RCC 7860 (cell line): ENCODE measurements around the gene DCLK2.

Experiments used
- DNase-seq: peaks from one replicate; pipeline ENCODE4 v3.0.0-alpha.2; 2015; ENCODE audit warnings: low spot score
- FAIRE-seq: peaks from 2 replicates; lab custom pipeline; 2012; peaks lifted over from hg19 to GRCh38; lab: Jason Lieb, UNC

The DCLK2 gene

DNA sequence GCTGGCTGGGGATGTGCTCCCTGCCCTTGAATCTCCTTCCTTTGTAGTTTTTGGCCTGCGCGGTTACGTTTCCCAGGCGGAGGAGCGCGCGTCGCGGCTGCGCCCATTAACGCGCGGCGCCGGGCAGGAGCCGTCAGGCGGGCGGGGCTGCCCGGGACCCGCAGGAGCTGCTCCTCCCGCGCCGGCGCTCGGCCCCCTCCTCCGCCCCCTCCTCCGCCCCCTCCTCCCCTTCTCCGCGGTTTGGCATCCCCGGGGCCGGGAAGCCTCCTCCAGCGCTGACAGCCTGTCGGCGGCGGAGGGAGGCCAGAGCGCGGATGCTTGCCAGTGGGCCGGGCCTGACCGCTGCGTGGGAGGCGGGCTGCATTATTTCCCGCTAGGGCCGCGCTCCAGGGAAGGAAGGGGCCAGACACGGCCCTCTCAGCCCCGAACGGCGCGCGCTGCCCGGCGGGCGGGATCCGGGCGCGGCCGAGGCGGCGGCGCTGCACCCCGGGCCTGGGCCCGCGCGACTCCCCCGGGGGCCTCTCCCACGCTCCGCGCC is at the start of gene DCLK2:
TSS of gene DCLK2 (plus strand) at position 405 of the 538 bp plus-strand sequence. CDS start 583 bp downstream, outside the sequence.
- DNase-seq = peak; percentile 56
- no peak for FAIRE-seq

- FAIRE-seq (no peak), DNase-seq (no peak)
These were observed 45.7 kb upstream of the DCLK2 start for GRCh38 chr4:150032541-150032940.

DNA sequence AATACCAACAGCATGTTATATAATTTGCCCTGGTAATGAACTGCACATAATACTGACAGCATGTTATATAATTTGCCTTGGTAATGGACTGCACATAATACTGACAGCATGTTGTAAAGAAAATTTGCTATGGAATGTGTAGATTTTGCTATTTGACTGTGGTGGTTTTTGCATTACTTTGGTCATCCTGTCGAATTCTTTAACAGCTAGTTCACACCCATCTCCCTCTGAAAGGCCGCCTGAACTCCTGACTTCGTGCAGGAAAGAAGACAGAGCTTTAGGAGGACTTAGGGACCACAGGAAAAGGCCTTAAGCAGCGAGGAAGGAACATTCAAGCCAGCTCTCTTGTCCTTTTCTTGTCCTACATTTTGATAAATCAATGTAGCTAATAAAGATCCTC is 45.2 kb upstream of the DCLK2 start:
- no peak for FAIRE-seq

DNA sequence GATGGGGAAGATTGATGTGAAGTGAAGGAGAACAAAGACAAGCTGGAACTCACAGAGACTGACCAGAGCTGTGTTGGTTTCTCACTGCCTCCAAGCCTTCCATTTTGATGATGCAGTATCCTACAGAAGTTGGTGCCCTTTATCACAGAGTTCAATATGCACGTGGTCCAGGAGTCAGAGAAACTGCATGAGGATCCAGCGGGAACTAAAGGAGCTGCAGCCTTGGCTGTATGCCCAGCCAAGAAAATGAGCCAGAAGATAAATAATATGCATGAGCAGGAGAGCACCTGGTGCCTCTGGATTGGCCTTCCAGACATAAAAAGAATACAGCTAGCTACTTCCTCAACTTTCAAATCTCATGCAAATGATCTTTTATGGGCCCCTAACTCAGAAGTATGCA is 44.3 kb upstream of the DCLK2 start:
- DNase-seq = no peak

More for the DNA sequence above, 45.2 kb upstream of the DCLK2 start:
- DNase-seq = no peak

DNA sequence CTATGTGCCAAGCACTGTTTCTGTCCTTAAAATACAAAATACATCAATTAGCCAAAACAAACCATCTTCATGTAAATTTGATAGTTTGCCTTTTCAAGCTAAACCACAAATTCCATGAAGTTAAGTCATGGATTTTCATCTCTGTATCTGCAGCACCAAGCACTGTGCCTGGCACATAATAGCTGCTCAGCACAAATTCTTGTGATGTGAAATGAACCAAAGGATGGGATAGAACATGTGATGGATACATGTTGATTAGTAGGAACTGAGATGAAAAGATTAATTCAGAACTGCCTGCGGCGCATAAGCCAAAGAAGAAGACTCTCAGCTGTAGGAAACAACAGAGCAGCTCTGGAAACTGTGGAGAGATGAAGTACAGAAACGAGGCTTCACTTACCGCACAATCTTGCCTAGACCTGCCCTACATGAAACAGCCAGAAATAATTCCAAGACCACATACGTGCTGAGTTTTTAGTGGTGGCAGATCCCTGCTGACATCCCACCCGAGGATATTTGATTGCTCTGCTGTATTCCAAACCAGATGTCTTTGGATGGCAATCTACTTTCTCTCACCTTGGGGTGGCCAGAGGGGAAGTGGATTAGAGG is 40.9 kb upstream of the DCLK2 start:
- DNase-seq (no peak), FAIRE-seq (no peak)

More for the DNA sequence above, 44.3 kb upstream of the DCLK2 start:
- no peak for FAIRE-seq

DNA sequence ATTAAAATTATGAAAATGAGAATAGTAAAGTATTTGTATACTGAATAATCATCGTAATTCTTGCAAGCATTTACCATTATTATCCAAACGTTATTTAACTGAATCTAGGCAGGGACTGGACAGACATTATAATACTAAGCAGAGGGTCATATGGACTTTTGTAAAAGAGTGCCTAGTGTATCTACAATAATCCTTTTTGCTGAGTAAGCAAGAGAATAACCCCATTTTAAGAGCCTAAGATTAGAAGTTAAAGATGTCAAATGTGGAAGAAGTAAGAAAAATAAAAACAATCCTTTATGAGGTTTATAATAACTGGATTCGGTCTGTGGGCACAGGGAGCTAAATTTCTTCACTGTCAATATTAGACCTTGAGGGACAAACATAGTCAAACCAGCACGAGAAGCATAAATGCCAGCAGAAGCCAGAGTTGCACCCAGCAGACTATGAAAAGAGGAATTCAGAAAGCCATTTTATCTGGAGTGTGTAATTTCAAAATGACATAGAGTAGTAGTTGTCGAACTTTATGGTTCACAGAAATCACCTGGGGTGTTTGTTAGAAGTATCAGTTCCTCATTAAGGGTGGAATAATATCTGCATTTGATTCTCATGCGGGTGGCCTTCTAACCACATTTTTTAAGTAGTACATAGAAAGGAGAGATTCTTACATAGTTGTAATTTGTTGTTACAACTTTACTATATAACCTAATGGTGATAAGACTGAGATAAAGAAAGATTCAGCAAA is 39.7 kb upstream of the DCLK2 start:
- FAIRE-seq = no peak
- no peak for DNase-seq

DNA sequence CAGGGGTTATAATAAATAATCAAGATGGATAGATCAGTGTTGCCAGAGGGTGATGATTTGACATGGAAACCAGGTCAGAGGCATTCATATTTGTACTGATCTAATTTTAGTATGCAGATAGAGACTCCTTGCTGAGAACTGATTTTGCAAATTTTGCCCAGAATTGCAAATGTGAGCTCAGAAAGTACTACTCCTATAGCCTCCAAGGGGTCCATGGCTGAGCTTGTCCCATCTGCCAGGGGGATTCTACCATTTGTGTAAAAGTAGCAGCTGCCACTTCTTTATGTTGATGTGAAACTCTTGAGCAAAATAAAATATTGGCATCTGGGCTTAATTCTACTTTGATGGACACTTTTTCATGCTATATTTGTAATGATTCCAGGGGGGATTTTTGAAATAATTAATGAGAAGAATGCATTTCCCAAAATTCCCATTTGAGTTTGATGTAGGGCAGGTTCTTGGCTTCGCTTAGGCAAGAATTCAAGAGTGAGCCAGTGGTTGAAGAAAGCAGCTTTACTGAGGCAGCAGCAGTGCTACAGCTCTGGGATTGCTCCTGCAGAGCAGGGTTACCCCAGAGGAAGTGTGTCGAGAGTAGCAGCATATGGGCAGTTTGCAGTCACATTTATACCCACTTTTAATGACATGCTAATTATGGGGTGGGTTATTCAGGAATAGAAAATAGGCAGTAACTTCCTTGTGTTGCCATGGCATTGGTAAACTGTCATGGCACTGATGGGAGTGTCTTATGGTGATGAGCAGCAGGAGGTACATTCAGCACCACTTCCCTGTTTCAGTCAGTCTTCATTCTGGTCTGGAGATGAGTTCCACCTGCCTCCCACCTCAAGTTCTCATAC is 38.7 kb upstream of the DCLK2 start:
- FAIRE-seq = no peak
- DNase-seq = no peak

GRCh38 chr4:150044517-150044916 is 33.7 kb upstream of the DCLK2 start:
- DNase-seq (no peak), FAIRE-seq (no peak)

DNA sequence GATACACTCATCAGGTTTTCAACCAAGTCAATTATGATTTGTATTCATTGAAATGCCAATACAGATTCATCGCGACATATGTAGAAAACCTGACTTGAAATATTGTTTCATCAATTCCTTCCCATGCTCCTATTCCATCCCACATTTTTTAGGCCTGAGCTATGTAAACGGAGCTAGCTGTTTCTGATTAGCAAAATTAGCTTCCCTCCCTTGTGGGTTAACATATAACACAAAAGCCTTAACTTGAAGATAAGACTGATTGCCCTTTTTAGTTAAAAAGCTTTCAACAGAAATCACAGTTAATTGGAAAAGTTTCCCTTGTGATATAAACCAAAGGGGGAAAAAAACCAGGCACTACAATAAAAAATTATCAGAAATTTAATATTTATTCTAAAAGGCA is 32.8 kb upstream of the DCLK2 start:
- FAIRE-seq = no peak
- no peak for DNase-seq

- DNase-seq = no peak
- no peak for FAIRE-seq
These were observed 31.5 kb upstream of the DCLK2 start for GRCh38 chr4:150046728-150047217.

- DNase-seq = no peak
- FAIRE-seq = no peak
These were observed 30.7 kb upstream of the DCLK2 start for GRCh38 chr4:150047546-150047945.

- FAIRE-seq (no peak), DNase-seq (no peak)
These were observed 28.6 kb upstream of the DCLK2 start for GRCh38 chr4:150049682-150050081.

DNA sequence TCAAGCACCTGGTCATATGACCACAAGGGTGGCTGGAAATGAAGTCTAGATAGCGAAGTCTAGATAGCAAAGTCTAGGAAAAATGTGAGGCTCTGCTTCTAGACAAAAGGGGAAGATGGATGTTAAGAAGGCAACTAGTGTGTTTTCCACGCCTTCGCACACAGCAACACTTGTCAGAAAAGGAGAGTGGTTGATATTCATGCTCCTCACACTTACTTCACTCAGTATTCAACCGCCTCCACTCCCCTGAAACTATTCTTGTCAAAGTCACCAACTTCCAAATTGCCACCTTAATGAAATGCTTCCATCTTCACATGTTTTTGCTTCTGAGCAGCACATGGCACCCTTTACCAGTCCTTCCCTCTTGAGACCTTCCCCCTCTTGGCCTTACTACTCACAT is 27.7 kb upstream of the DCLK2 start:
- FAIRE-seq (no peak), DNase-seq (no peak)

DNA sequence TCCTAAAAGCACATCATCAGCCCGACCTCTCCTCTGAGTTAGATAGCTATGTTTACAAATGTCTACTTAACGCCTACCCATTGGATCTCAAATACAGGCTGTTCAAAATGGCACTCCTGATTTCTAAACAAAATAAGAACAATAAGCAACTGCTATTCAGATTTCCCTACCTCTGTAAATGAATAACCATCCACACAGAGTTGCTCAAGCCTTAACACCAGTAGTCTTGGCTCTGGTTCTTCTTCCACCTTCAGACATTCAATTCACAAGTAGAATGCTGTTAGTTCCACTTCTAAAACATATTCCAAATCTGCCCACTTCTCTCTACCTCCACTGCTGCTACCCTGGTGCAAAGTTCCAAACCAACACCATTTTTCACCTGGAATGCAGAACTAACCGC is 27.1 kb upstream of the DCLK2 start:
- no peak for DNase-seq
- no peak for FAIRE-seq

GRCh38 chr4:150055467-150055866 is 22.8 kb upstream of the DCLK2 start:
- no peak for FAIRE-seq
- DNase-seq = no peak

- FAIRE-seq (no peak), DNase-seq (peak; percentile 14)
These were observed 21.7 kb upstream of the DCLK2 start for GRCh38 chr4:150056569-150056968.

DNA sequence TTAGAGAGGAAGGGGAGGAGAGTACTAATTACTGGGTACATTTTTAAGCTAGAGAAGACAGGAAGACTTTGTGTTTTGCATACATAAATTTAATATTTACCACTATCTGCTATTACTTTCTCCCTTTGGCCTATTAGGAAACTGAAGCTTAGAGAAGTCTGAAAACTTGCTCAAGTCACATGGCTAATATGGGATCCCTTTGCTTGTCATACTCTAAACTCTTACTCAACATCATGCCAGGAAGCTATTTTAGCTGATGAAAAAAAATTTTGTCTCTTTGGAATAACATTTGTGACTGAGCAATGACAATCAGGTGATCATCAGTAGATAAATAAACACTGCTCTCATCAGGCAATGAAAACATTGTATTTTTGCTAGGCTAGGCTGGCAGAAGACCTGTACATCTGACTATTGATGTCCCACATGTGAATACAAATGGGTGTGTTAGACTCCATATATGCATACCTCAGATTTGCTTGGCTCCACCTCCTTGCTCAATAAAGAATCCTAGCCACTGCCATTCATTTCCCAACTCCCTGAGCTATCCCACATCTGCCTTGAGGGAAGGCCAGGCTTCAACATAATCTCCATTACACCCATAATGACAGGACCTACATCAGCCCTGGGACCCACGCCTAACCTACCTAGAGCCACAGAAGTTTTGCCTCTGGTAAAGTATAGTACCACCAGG is 17.0 kb upstream of the DCLK2 start:
- DNase-seq (no peak), FAIRE-seq (no peak)

GRCh38 chr4:150063128-150063527 is 15.1 kb upstream of the DCLK2 start:
- FAIRE-seq = no peak

GRCh38 chr4:150065740-150066139 is 12.5 kb upstream of the DCLK2 start:
- DNase-seq = no peak

More at GRCh38 chr4:150063128-150063527, 15.1 kb upstream of the DCLK2 start:
- DNase-seq = no peak

GRCh38 chr4:150067859-150068258 is 10.4 kb upstream of the DCLK2 start:
- FAIRE-seq = no peak
- DNase-seq = no peak

More at GRCh38 chr4:150065740-150066139, 12.5 kb upstream of the DCLK2 start:
- no peak for FAIRE-seq
